ENCODE data around the gene OBP2A. TPM values are rescaled to one million over a fixed set of nuclear protein-coding genes. Genes with fewer than 3 reads are reported as not detected.

Gene OBP2A
- total RNA-seq, 1 experiment from 2014 or later: not detected

- TF ChIP-seq, protein P1, sequence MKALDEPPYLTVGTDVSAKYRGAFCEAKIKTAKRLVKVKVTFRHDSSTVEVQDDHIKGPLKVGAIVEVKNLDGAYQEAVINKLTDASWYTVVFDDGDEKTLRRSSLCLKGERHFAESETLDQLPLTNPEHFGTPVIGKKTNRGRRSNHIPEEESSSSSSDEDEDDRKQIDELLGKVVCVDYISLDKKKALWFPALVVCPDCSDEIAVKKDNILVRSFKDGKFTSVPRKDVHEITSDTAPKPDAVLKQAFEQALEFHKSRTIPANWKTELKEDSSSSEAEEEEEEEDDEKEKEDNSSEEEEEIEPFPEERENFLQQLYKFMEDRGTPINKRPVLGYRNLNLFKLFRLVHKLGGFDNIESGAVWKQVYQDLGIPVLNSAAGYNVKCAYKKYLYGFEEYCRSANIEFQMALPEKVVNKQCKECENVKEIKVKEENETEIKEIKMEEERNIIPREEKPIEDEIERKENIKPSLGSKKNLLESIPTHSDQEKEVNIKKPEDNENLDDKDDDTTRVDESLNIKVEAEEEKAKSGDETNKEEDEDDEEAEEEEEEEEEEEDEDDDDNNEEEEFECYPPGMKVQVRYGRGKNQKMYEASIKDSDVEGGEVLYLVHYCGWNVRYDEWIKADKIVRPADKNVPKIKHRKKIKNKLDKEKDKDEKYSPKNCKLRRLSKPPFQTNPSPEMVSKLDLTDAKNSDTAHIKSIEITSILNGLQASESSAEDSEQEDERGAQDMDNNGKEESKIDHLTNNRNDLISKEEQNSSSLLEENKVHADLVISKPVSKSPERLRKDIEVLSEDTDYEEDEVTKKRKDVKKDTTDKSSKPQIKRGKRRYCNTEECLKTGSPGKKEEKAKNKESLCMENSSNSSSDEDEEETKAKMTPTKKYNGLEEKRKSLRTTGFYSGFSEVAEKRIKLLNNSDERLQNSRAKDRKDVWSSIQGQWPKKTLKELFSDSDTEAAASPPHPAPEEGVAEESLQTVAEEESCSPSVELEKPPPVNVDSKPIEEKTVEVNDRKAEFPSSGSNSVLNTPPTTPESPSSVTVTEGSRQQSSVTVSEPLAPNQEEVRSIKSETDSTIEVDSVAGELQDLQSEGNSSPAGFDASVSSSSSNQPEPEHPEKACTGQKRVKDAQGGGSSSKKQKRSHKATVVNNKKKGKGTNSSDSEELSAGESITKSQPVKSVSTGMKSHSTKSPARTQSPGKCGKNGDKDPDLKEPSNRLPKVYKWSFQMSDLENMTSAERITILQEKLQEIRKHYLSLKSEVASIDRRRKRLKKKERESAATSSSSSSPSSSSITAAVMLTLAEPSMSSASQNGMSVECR (CRISPR knock-in tag; IDR thresholded peaks at IDR 0.05; ENCODE audit: borderline replicate concordance): no peak
- TF ChIP-seq ATF6 (CRISPR knock-in tag; IDR thresholded peaks at IDR 0.05) (no peak), NR3C1 (CRISPR knock-in tag; conservative IDR thresholded peaks at IDR 0.05; ENCODE audit: low read depth) (no peak), EMX1 (CRISPR knock-in tag; IDR thresholded peaks at IDR 0.05) (no peak), SOX15 (CRISPR knock-in tag; IDR thresholded peaks at IDR 0.05) (no peak), GTF2I (CRISPR knock-in tag; conservative IDR thresholded peaks at IDR 0.05) (no peak)
Observed at GRCh38 chr9:135554718-135555117, 8.8 kb downstream of the OBP2A start (continued).

DNA sequence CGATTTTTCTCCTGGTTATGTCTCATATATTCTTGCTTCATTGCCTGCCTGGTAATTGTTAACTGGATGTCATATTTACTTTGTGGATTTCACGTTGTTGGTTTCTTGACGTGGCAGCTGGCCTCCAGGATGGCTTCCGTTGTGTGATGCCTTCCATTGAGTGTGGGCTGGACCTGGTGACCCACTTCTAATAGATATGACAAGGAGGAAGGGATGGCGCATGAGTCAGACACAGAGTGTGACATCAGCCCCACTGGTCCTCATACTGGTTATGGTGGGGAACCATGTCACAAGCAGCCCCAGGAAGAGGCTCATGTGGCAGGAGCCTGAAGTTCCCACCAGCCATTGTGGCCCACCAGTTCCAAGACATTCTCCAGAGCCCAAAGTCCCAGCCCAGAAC, 9.3 kb downstream of the OBP2A start:
- Mint-ChIP-seq H3K4me3 (no peak overlapping the region), H3K9me3 (no peaks in the 10 kb centered on the region), H3K27ac (no peak overlapping the region), H3K4me1 (peaks cover 9% of the 10 kb centered on the region), H3K27me3 (ENCODE audit: low read depth) (no peaks in the 10 kb centered on the region), H3K36me3 (no peaks in the 10 kb centered on the region)
- ChIA-PET POLR2A (no interaction called here), CTCF (interaction anchor here (1.1 kb wide), 1 partner anchor 115 kb away, joined by 3 read pairs; no protein-coding TSS in a partner anchor)
- no peak for ATAC-seq
- no peak for DNase-seq (ENCODE audit: low spot score)
- TF ChIP-seq GABPB1 (CRISPR knock-in tag; IDR thresholded peaks at IDR 0.05) (peak; percentile 43; the same call in 1 of the 2 replicates), AR (CRISPR knock-in tag; IDR thresholded peaks at IDR 0.05) (no peak), HMGA2 (CRISPR knock-in tag; IDR thresholded peaks at IDR 0.05) (no peak)

DNA sequence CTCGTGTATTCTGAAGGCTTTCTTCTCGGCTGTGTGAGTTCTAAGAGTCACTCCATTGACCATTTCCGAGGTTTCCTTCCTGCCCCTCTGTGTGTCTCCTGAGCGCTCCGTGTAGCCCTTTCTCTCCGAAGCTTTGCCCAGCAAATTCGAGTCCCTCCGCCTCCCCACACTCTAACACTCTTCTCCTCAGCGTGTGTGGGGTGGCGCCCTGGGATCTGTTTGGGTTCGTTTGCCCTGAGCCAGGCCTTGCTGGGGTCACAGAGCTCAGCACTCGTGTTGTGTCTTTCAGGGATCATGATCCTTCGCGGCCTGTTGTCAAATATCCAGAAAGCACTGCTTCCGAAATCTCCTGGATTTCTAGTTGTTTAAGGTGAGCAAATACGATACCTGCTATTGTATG, 10.0 kb downstream of the OBP2A start:
- Mint-ChIP-seq H3K36me3 (no peaks in the 10 kb centered on the region), H3K27me3 (ENCODE audit: low read depth) (no peaks in the 10 kb centered on the region), H3K4me1 (peaks cover 9% of the 10 kb centered on the region), H3K4me3 (no peak overlapping the region), H3K9me3 (no peaks in the 10 kb centered on the region), H3K27ac (0 out of 2 replicates have a peak overlapping the region, but pooled peaks have one; percentile 34)
- ATAC-seq (peak; percentile 33; the same call in 1 of the 2 replicates), DNase-seq (ENCODE audit: low spot score) (no peak)
- CTCF ChIA-PET: interaction anchor here (0.8 to 1.0 kb wide), 3 partner anchors 10 to 51 kb away, joined by 3 read pairs; no protein-coding TSS in a partner anchor
- POLR2A ChIA-PET: no interaction called here
- TF ChIP-seq, protein P2, sequence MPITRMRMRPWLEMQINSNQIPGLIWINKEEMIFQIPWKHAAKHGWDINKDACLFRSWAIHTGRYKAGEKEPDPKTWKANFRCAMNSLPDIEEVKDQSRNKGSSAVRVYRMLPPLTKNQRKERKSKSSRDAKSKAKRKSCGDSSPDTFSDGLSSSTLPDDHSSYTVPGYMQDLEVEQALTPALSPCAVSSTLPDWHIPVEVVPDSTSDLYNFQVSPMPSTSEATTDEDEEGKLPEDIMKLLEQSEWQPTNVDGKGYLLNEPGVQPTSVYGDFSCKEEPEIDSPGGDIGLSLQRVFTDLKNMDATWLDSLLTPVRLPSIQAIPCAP (CRISPR knock-in tag; IDR thresholded peaks at IDR 0.05): no peak
- TF ChIP-seq, protein P3, sequence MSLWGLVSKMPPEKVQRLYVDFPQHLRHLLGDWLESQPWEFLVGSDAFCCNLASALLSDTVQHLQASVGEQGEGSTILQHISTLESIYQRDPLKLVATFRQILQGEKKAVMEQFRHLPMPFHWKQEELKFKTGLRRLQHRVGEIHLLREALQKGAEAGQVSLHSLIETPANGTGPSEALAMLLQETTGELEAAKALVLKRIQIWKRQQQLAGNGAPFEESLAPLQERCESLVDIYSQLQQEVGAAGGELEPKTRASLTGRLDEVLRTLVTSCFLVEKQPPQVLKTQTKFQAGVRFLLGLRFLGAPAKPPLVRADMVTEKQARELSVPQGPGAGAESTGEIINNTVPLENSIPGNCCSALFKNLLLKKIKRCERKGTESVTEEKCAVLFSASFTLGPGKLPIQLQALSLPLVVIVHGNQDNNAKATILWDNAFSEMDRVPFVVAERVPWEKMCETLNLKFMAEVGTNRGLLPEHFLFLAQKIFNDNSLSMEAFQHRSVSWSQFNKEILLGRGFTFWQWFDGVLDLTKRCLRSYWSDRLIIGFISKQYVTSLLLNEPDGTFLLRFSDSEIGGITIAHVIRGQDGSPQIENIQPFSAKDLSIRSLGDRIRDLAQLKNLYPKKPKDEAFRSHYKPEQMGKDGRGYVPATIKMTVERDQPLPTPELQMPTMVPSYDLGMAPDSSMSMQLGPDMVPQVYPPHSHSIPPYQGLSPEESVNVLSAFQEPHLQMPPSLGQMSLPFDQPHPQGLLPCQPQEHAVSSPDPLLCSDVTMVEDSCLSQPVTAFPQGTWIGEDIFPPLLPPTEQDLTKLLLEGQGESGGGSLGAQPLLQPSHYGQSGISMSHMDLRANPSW (CRISPR knock-in tag; conservative IDR thresholded peaks at IDR 0.05; ENCODE audit: low read depth): no peak
- TF ChIP-seq ZNF396 (CRISPR knock-in tag; IDR thresholded peaks at IDR 0.05; ENCODE audit: borderline replicate concordance) (no peak), NFYB (CRISPR knock-in tag; conservative IDR thresholded peaks at IDR 0.05; ENCODE audit: low read depth) (no peak), ZSCAN18 (CRISPR knock-in tag; IDR thresholded peaks at IDR 0.05) (no peak), ATF3 (CRISPR knock-in tag; conservative IDR thresholded peaks at IDR 0.05) (no peak), ATF2 (CRISPR knock-in tag; IDR thresholded peaks at IDR 0.05; ENCODE audit: borderline replicate concordance, low read depth) (no peak), GTF2I (CRISPR knock-in tag; conservative IDR thresholded peaks at IDR 0.05) (no peak)

Measured in WTC11 (cell line).